Panc1 (cell line): ENCODE measurements around the gene XKR7. TPM values are rescaled to one million over a fixed set of nuclear protein-coding genes. Genes with fewer than 3 reads are reported as not detected.

Source experiments
- ATAC-seq: fragments of 200-7000 bp; cut with Tn5 transposase; 2 replicates; pipeline ENCODE4 v1.9.1; 2020; ENCODE audit warnings: mild to moderate bottlenecking, moderate library complexity
- BruUV-seq: library from RNA; stranded (reverse); fragments of 400-500 nt; replicated peaks from 2 replicates; lab custom pipeline; 2021; lab: Mats Ljungman, UMichigan
- CTCF ChIA-PET: fragments of 300-600 bp; sonication (Branson Sonifier 250); formaldehyde crosslinking; loops from one replicate; lab custom pipeline; 2022; ENCODE audit warnings: antibody characterized with exemption; lab: Charles Lee
- POLR2A ChIA-PET: fragments of 300-600 bp; sonication (Branson Sonifier 250); formaldehyde crosslinking; loops from one replicate; lab custom pipeline; 2022; ENCODE audit warnings: antibody characterized with exemption; lab: Charles Lee
- DNase-seq: peaks from one replicate; pipeline ENCODE4 v3.0.0-alpha.2; 2010; ENCODE audit warnings: low read depth, low spot score
- H3K27ac ChIP-seq: 2 replicates; pipeline ENCODE4 v1.5.1; 2011; ENCODE audit warnings: mild to moderate bottlenecking, low read length, inconsistent platforms
- H3K27me3 ChIP-seq: fragments of 200-500 bp; sonication (Bioruptor generic); 2 replicates; pipeline ENCODE4 v1.6.0; 2014; ENCODE audit warnings: low read length, inconsistent platforms; ENCODE audit not compliant: control insufficient read depth, insufficient read depth
- H3K36me3 ChIP-seq: fragments of 200-500 bp; sonication (Bioruptor generic); 2 replicates; pipeline ENCODE4 v1.5.1; 2014; ENCODE audit warnings: inconsistent platforms, mild to moderate bottlenecking, low read length, moderate library complexity; ENCODE audit not compliant: control insufficient read depth, insufficient read depth
- H3K4me1 ChIP-seq: 2 replicates; pipeline ENCODE4 v1.5.1; 2011; ENCODE audit warnings: inconsistent platforms, mild to moderate bottlenecking, low read length, moderate library complexity; ENCODE audit not compliant: control insufficient read depth, insufficient read depth
- H3K4me3 ChIP-seq, 2 experiments: 2 replicates each; pipeline ENCODE4 v1.5.1; 2011 to 2012; ENCODE audit warnings: low read depth in 2 of 2, low read length in 2 of 2, mild to moderate bottlenecking in 2 of 2, inconsistent platforms in 1 of 2, moderate library complexity in 1 of 2
- H3K9me3 ChIP-seq: fragments of 200-500 bp; sonication (Bioruptor generic); 2 replicates; pipeline ENCODE4 v1.5.1; 2014; ENCODE audit warnings: low read depth, mild to moderate bottlenecking, inconsistent platforms, low read length, moderate library complexity; ENCODE audit not compliant: control insufficient read depth, insufficient read depth
- CTCF ChIP-seq: fragments of 450-650 bp; IDR thresholded peaks from 2 replicates; pipeline ENCODE4 v1.5.1; 2017; ENCODE audit warnings: mild to moderate bottlenecking
- POLR2AphosphoS5 ChIP-seq: IDR thresholded peaks from 2 replicates; pipeline ENCODE4 v1.6.1; 2012; ENCODE audit warnings: mild to moderate bottlenecking, low read depth, low read length, moderate library complexity
- REST ChIP-seq, 2 experiments: IDR thresholded peaks; 2 replicates each; pipeline ENCODE4 v1.6.1; 2011 to 2012; ENCODE audit warnings: low read depth in 2 of 2, control low read depth in 1 of 2, low read length in 1 of 2, mild to moderate bottlenecking in 1 of 2, moderate library complexity in 1 of 2; ENCODE audit not compliant: insufficient read depth in 1 of 2
- SIN3A ChIP-seq: IDR thresholded peaks from 2 replicates; pipeline ENCODE4 v1.6.1; 2012; ENCODE audit warnings: low read depth, mild to moderate bottlenecking, low read length, moderate library complexity, borderline replicate concordance; ENCODE audit not compliant: insufficient read depth
- TCF7L2 ChIP-seq: IDR thresholded peaks from 2 replicates; pipeline ENCODE4 v1.6.1; 2011; ENCODE audit warnings: mild to moderate bottlenecking, low read depth, low read length, inconsistent platforms
- in situ Hi-C: cut with HindIII; loops from 2 replicates; pipeline ENCODE4 v1.10.0; 2016; ENCODE audit warnings: low sequenced_read_pairs, low pct_unique_long_range_greater_than_20kb
- intact Hi-C: fragments of 100-400 bp; cut with micrococcal nuclease; formaldehyde crosslinking; loops from one replicate; pipeline ENCODE4 v1.10.0; 2022; ENCODE audit not compliant: unreplicated experiment
- total RNA-seq: library from RNA; stranded (reverse); gene quantifications from one replicate; pipeline ENCODE4 v1.2.1, GENCODE V29; 2021; ENCODE audit not compliant: unreplicated experiment

XKR7 gene
- total RNA-seq, 1 experiment from 2014 or later, result 6.2 TPM

- no peak for TF ChIP-seq SIN3A
- no peak for TF ChIP-seq TCF7L2
- TF ChIP-seq CTCF, result no peak
- TF ChIP-seq REST (IDR thresholded peaks at IDR 0.05; ENCODE audit: insufficient read depth in 1 of 2, low read depth in 2 of 2, low read length in 1 of 2), result no peak
- no peak for TF ChIP-seq POLR2AphosphoS5
- no TSS peak for BruUV-seq
- Histone ChIP-seq H3K4me3 (no peak overlapping the region), H3K9me3 (no peaks in the 10 kb centered on the region), H3K36me3 (no peaks in the 10 kb centered on the region), H3K27ac (no peak overlapping the region), H3K4me1 (no peaks in the 10 kb centered on the region), H3K27me3 (0 out of 2 replicates have a peak, but pooled peaks cover 4% of the 10 kb centered on the region)
- ChIA-PET CTCF (interaction anchor here (0.6 kb wide), 1 partner anchor 131 kb away, joined by 4 read pairs; no protein-coding TSS in a partner anchor), POLR2A (no interaction called here)
- in situ Hi-C loops (no loop called here), intact Hi-C loops (no loop called here)
- ATAC-seq (peak; percentile 28), DNase-seq (no peak)
These were observed 32.8 kb upstream of the XKR7 start for GRCh38 chr20:31934968-31935764.

DNA sequence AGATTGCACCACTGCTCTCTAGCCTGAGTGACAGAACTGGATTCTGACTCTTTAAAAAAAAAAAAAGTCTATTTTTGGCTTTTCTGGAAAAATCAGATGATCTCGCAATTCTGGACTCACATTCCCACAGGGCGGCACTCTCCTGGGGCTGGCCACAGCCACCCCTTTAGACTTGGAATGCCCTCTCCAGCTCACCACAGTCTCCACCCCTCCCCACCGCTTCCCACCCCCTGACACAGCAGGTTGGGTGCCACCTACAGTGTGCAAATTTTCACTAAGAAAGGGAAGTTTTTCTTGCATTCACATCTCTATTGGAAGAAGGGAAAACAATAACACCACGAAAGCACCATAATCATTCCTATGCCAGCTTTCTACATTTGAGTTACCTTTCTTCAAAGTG is 31.5 kb upstream of the XKR7 start:
- H3K36me3 ChIP-seq, result no peaks in the 10 kb centered on the region
- DNase-seq (no peak), ATAC-seq (no peak)
- ChIA-PET CTCF (interaction anchor here (0.7 kb wide), 1 partner anchor 90 kb away, joined by 5 read pairs; no protein-coding TSS in a partner anchor), POLR2A (no interaction called here)
- no peaks in the 10 kb centered on the region for H3K27me3 ChIP-seq
- H3K4me3 ChIP-seq, result no peak overlapping the region
- no peak overlapping the region for H3K27ac ChIP-seq
- no peaks in the 10 kb centered on the region for H3K9me3 ChIP-seq
- TF ChIP-seq POLR2AphosphoS5 (no peak), SIN3A (no peak), CTCF (no peak), REST (IDR thresholded peaks at IDR 0.05; ENCODE audit: insufficient read depth in 1 of 2, low read depth in 2 of 2, low read length in 1 of 2) (no peak), TCF7L2 (no peak)
- no peaks in the 10 kb centered on the region for H3K4me1 ChIP-seq
- intact Hi-C loops (no loop called here), in situ Hi-C loops (no loop called here)
- BruUV-seq, result no TSS peak
